ENCODE measurements around the gene FARP2.
"Not testable (repeated sequence)": the region's sequence is repeated elsewhere in the genome, so short reads cannot be mapped to it uniquely, and the experiment has no call there.

The FARP2 gene, protein sequence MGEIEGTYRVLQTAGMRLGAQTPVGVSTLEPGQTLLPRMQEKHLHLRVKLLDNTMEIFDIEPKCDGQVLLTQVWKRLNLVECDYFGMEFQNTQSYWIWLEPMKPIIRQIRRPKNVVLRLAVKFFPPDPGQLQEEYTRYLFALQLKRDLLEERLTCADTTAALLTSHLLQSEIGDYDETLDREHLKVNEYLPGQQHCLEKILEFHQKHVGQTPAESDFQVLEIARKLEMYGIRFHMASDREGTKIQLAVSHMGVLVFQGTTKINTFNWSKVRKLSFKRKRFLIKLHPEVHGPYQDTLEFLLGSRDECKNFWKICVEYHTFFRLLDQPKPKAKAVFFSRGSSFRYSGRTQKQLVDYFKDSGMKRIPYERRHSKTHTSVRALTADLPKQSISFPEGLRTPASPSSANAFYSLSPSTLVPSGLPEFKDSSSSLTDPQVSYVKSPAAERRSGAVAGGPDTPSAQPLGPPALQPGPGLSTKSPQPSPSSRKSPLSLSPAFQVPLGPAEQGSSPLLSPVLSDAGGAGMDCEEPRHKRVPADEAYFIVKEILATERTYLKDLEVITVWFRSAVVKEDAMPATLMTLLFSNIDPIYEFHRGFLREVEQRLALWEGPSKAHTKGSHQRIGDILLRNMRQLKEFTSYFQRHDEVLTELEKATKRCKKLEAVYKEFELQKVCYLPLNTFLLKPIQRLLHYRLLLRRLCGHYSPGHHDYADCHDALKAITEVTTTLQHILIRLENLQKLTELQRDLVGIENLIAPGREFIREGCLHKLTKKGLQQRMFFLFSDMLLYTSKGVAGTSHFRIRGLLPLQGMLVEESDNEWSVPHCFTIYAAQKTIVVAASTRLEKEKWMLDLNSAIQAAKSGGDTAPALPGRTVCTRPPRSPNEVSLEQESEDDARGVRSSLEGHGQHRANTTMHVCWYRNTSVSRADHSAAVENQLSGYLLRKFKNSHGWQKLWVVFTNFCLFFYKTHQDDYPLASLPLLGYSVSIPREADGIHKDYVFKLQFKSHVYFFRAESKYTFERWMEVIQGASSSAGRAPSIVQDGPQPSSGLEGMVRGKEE

DNA sequence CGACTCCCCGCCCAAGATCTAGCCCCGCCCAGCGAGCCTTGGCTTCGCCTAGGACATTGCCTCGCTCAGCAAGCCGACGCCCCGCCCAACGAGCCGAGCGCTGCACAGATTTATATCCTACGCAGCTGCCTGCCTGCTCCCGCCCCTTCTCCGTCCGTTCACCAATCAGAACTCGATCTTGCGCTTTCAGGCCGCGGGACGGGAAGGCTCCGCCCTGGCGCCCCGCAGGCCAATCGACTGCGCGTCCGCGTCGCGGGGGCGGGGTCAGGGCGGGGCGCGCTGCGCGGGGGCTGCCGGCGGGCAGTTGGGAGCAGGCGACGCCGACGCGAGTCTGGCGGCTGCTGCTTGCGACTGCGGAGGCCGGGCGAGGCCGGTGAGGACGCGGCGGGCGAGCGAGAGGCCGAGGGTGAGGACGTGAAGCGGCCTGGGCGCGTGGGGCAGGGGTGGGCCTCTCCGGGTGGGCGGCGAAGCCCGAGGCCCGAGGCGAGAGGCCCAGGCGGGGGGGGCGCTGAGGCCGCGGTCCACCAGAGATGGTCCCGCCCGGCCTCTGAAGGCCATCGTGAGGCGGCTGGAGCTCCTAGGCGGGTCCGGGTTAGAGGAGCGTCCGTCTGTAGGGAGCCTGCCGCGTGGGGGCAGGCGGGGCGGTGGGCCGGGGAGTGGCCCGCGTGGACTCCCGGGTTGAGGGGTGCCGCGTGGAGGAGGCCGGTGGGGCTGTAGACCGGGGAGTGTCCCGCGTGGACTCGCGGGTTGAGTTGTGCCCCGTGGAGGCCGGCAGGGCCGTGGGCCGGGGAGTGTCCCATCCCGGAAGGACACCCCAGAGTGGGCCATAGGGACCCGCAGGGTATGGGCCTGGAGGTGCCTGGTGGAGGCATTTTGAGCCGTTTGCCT is at the start of gene FARP2:
Gene FARP2 (plus strand): TSS at position 303 of the 888 bp plus-strand sequence. CDS start 16,823 bp downstream, outside the sequence.
- DNase-seq (ENCODE audit: low spot score): peak; percentile 94

DNA sequence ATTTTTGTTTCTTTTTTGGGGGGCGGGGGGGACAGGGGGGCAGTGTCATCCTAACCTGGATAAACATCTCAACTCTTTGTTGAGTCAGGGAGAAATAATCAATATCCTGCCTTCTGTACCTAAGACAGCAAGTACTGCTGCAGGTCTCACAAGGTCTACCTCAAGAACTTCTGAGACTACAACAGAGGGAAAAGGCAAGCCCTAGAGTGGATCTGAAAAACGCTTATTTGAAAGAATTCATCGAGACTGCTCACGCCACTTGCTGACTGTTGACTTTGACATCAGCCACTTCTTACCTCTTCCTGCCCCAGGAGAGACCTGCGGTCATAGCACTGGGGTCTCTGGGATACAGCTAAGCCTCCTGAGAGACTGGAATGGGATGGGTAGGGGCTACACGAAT is 49.0 kb upstream of the FARP2 start:
- DNase-seq (ENCODE audit: low spot score): no peak

DNA sequence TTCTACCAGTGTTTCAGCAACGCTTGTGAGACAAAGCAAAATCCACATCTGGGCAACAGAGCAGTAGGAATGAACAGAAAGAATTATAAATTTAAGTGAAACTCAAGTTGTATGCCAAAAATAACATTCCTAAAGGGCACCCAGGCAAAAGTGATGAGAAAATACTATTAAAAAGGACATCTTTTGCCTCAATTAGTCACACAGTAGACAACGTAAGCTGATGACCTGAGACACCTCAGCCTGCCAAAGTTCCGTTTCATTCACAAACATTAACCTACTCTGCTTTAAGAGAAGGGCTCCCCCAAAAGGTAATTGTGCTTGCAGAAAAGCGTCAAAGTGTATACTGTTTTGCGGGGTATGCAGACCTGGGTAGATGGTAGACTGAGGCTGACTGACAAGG is 47.8 kb upstream of the FARP2 start:
- no peak for DNase-seq (ENCODE audit: low spot score)

DNA sequence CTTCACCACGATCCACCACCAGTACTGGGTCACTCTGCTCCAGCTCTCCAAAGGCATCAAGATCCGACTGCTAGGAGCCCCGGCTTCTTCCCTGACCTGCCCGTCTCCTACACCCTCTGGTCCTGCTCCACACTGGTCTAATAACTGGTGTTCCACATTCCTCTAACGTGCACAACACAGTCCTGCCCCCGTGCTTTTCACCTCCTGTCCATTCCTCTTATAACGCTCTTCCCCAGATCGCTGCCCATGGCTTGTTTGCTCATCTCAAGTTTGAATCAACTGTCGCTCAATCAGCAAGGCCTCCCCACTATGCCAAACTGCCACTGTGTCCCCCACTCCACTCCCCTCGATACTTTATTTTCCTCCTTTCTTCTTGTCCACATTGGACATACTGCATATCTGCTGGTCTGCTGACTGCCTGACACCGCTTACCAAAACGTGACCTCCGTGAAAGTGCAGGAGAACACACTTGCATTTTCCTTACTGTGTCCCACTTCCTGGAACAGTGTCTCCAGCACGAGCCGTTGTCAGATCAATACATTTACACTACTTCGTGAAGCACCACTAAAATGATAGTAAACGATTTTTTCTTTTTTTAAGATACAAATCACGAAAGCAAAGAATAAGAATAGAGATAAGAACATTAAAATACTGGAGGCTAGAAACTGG is 47.1 kb upstream of the FARP2 start:
- no peak for DNase-seq (ENCODE audit: low spot score)

DNA sequence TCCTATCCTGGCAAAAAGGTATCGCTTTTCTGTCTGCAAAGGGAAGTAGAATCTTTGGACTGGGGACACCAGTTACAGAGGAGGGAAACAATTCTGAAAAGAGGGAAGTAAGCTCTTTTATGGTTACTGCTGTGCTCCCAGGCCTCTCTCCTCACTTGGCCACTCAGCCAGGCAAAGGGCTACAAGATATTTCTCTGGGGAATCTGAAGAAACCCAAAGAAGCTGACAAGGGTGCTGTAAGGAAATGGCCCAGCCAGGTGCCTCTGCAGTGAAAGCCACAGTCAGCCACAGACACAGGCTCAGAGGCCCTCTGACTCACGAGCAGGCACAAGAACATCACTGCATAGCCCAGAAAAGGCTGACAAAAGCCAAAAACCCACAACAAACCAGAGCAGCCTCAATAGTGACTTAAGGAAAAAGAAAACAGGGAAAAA is 46.4 kb upstream of the FARP2 start:
- DNase-seq (ENCODE audit: low spot score): peak; percentile 72

DNA sequence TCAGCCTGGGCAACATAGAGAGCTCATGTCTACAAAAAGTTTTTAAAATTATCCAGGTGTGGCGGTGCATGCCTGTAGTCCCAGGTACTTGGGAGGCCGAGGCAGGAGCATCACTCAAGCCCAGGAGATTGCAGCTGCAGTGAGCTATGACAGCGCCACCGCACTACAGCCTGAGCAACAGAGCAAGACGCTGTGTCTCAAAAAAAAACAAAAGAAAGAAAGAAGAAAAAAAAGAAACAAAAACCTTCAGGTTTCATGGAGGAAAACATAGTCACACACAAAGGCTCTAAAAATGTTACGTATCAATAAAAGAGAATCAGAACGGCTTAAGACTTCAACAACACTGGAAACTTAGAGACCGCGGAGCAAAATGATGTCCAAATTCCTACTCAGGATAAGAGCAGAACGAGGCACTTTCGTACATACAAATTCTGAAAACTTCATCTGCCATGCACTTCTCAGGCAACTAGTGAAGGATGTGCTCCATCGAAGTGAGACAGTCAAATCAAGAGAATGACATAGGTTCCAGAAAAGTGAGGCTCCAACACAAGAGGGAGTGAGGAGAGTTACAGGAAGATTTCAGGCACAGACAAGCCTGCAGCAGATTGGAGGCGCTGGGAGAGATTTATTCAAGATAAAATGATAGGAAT is 45.0 kb upstream of the FARP2 start:
- no peak for DNase-seq (ENCODE audit: low spot score)

DNA sequence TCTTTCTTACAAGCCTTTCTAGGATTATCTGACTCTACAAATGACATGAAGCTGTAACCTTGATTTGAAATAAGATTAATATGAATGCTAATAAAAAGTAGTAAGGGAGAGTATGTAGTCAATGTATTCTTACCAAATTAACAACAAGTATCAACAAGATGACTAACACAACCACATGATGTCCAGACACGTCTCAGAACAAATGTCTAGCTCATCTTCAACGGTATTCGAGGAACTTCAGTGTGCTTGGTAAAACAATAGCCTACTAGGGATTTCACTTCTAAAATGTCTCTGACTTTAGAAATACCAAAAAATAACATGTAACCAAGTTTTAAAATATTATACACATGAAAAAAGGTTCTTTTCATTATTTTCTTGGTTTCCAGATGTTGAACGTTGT is 44.0 kb upstream of the FARP2 start:
- no peak for DNase-seq (ENCODE audit: low spot score)

DNA sequence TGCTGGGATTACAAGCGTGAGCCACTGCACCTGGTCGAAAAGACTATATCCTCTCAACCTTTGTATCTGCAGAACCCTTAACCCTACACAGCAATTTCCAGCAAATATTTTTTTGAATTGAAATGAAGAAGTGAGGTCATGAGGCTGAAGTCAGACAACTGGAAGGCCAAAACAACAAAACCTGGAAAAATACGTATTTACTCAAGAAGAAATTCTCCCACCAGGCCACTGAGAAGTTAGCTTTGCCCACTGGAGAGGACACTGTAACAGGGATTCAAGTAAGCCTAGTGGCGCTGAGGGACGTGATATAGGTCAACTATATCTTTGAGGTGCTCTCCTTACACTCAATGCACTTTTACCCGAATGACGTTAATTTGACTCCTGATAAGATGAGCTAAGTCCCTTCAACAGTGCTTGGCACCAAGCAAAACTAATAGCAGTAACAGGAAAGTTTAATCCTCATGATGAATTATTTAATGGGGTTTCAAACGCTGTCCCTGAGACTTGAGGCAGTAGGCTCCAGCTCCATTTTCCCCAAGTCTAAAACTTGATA is 42.5 kb upstream of the FARP2 start:
- DNase-seq (ENCODE audit: low spot score): no peak

DNA sequence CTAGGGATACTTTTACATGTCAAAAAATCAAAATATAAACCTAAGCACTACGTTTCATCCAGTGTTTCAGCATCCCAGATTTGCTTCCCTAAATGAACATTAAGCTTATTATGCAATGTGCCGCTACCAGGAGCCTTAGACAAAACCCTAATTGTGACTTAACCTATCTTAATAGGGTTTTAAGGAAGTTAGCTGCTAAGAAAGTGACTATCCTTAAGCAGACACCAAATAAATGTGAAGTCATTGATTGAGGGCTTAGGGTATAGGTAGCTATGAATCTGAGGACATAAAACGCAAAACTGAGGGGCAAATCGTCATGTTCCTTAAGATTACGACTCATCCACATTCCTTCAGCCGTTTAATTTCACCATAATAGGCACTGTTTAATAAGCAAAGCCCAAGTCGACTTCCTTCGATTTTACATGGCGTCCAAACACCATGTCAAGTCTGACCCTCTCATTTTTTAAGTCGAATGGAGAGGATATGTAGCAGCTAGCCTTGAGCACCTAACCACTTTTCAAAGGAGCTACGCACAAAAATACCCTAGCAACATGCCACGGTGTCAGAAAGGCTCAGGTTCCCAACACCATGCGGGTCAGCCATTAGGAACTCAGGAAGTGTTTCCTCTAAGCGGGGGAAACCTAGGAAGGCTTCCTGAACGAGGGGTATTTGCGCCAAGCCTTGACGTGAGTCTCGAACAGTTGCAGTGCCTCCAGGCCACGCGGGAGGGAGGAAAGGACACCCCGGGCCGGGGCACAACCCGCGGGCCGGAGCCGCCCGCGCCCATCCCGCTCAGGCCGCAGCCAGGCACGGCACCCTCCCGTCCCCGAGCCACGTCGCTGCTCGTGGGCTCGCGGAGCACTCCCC is 41.6 kb upstream of the FARP2 start:
- no peak for DNase-seq (ENCODE audit: low spot score)

DNA sequence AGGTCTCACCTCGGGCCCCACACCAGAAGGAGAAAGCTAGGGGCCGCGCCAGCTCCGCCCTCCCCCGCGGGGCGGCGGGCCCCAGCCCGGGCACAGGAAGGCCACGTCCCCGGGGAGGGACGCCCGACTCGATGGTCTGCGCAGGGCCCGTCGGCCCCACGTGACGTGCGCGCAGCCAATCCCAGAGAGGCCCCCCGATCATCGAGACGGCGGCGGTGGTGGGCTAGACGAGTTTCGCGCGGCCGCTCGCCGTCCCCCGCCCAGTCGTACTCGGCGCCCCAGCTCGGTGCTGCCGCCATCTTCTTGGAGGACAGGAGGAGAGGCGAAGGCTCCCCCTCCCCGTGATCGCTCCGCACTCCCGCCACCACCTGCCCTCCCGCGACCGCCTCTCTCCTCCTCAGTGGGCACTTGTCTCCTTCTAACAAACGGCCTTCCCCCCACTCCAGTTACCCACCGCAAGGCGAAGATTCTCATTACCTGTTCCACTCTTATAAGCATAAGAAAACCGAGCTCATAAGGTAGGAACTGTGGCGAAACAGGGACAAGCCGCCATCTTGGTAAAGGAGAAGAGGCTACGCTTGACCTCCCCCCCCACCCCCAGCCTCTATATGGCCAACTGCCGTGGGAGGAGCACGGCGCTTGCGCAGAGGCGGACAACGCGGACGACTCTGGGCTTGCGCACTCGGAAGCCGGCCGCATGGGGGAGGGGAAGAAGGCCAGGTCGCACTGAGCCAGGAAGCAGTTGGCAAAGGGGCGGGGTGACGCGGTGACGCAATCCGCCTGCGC is 40.8 kb upstream of the FARP2 start, which contains the start of gene HDLBP:
Gene HDLBP (minus strand): TSS at position 580 of the 786 bp plus-strand sequence. CDS start 48,803 bp downstream, outside the sequence.
- peak; percentile 98 for DNase-seq (ENCODE audit: low spot score)

DNA sequence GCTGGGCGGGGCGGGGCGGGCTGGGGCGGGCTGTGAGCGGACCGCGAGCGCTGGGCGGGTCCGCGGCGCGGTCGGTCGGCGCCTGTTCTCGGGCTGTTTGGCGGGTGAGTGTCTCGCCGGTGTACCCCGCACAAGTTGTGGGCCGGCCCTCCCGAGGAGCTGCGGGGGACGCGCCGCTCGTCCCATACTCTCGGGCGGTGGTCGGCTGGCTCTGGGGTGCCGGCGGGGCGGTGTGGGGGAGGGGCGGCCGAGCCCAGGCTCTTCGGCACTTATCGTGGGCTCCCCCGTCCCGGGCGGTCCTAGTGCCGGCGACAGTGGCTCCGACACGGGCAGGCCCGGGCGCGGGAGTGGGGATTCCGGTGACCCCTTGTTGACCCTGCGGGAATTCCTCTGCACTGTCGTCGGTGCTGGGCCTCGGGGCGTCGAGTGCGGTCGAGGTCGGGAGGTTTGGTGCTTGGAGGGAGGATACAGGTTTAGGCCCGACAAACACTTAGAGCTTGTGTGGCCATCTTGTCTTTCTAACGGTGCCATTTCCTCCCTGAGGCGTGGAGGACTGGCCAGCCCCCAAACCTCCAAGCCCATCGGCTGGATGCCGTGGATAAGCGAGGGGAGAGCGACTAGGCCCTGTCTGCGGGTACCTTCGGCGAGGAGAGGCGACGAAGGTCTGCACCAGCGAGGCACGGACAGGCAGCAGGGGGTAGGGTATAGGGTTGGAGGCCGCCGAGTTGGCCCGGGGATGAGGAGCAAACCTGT is 40.0 kb upstream of the FARP2 start, which contains the start of gene SEPTIN2:
Gene SEPTIN2 (plus strand): TSS at position 47 of the 753 bp plus-strand sequence. CDS start 8,308 bp downstream, outside the sequence.
- no peak for DNase-seq (ENCODE audit: low spot score)

DNA sequence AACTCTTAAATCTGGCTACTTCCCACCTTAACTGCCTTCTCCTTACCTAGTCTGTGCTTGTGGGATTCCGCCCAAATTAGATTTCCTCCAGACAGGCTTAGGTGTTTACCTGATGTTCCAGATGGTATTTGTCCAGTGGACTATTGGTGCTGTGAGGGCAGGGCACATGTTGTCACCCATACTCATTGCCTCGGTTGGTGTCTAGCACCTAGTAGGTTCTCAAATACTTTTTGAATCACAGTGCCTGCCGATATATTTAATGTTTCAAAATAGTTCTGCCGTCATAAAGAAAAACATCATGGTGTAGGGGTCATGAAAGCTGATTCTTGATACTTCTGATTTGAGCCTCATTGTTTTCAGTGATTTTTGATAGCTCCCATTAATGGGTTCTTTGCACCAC is 39.3 kb upstream of the FARP2 start:
- no peak for DNase-seq (ENCODE audit: low spot score)

DNA sequence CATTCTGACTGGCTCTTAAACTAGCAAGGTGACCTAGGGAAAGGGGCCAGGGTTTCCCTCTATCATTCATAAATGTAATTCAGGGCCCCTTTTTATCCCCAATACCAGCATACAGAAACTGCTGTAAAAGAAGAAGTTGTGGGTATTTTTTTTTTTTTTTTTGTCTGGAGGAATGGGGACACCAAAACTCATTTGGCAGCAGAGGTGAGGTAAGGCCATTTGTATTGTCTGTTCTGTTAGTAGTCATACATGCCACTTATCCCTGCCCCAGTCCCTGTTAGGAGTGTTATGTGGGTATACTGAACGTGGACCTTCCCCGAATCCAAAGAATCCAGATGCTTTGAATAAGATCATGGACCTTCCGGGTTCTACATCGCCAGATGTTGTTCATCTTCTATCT is 38.7 kb upstream of the FARP2 start:
- DNase-seq (ENCODE audit: low spot score): no peak

DNA sequence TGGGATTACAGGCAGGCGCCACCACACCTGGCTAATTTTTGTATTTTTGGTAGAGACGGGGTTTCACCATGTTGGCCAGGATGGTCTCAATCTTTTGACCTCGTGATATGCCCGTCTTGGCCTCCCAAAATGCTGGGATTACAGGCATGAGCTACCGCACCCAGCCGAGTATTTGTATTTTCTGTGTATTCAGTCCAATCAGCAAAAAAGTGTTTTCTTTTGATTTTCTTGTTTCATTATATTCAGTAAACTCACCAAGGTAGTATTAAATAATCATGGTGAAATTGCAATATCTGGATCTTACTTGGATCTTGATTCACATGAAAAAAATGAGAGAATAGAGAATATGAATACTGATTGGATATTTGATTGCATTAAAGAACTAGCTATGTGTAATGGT is 37.3 kb upstream of the FARP2 start:
- not testable (repeated sequence) for DNase-seq (ENCODE audit: low spot score)

DNA sequence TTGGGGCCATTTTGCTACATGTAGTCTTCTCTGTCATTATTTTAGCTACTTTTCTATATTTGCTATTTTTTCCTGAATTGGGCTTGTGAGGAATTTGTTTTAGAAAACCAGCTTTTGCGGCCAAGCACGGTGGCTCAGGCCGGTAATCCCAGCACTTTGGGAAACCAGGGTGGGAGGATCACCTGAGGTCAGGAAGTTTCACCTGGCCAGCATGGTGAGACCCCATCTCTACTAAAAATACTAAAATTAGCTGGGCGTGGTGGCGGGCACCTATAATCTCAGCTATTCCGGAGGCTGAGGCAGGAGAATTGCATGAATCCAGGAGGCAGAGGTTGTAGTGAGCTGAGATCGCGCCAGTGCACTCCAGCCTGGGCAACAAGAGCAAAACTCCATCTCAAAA is 35.7 kb upstream of the FARP2 start:
- no peak for DNase-seq (ENCODE audit: low spot score)

DNA sequence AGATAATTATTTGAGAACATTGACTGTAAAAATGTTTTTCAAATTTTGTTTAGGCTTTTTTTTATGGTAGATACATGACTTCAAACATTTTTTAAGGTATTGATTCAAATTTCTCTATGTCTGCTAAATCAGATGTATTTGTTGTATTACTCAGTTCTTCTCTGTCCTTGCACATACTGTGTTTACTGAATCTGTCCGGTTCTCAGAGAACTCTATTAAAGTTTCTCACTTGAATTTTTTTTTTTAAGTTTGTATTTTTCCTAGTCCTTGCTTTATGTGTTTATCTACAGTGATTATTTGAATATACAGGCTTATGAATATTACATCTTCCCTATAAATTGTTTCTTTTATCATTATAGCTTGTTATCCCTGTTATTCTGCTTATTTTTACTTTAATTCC is 35.1 kb upstream of the FARP2 start:
- DNase-seq (ENCODE audit: low spot score): no peak

DNA sequence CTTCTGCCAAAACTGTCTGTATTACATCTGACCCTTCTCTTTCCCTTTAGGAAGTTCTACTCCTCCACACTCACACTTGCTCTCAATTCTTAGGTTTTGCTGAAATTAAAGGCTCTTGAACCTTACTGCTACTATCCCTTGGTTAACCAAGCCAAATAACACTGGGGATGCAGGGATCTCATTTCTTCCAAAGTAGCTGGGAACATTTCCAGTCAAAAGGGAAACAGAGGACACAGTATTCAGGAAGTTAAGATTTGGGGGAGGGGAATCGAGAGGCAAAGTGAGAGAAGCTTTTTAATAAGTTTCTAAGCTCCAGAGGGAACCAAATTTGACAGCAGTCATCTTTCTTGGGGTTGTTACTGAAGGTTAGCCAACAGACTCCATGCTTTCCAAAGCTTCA is 34.2 kb upstream of the FARP2 start:
- no peak for DNase-seq (ENCODE audit: low spot score)
